Embryonic facial prominence (tissue), 1 donor: ENCODE data around the gene VPS26A.
"Not testable (repeated sequence)": the region's sequence is repeated elsewhere in the genome, so short reads cannot be mapped to it uniquely, and the experiment has no call there.

Experiments used
- DNase-seq: peaks from one replicate; pipeline ENCODE4 v3.0.0-alpha.2; 2016; ENCODE audit errors: extremely low spot score

VPS26A gene

GRCh38 chr10:69102440-69102839, 21.5 kb upstream of the VPS26A start:
- no peak for DNase-seq

- DNase-seq: no peak
Observed at GRCh38 chr10:69103784-69104183, 20.2 kb upstream of the VPS26A start.

DNA sequence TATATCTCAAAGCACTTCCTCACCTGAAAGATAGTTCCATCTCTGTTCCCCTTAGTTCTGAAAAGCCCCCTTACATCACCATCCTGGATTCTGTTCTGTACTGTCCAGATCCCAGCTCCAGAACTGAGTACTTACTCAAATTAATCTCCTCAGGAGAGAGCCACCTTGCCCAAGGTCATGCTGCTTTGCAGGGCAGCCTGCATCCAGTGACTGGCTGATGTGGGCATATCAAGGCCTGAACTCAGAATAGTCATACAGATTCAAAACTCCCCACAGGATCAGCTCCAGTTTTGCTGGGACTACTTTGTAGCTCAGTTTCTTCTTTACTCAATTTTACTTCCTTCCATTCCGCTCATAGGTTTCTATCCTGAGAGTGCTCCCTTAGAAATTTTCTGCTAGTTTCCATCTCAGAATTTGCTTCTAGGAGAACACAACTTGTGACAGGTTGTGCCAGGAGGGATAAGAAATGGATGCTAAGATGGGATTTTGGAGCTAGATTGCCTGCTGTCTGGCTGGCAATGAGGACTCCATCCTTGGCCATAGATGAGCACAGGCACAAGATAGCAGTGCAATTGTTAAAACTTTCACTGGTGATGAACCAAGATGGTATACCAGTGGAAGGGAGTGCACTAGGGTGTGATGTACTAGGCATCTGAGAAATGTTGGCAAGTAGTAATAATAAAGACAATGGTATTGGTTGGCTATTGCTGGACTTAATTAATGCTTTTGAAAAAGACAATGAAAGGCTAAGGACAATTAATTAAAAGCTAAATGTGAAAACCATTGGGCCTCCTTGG, 18.8 kb upstream of the VPS26A start:
- DNase-seq: no peak

GRCh38 chr10:69107176-69107490, 16.8 kb upstream of the VPS26A start:
- no peak for DNase-seq

GRCh38 chr10:69107699-69108098, 16.3 kb upstream of the VPS26A start:
- DNase-seq: no peak

DNA sequence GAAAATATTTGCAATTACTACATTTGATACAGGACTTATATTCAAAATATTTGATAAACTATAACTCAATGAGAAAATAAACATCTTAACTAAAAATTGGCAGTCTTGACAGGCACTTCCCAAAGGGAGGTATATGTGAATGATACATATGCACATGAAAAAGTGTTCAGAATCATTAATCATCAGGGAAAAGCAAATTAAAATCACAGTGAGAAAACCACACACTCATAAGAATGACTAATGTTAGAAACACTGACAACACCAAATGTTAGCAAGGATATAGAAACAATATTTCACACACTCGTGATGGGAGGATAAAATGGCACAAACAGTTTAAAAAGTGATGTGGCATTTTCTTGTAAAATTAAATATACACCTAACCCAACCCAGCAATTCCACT, 4.1 kb upstream of the VPS26A start:
- no peak for DNase-seq

GRCh38 chr10:69123306-69123746, 652 bp upstream of the VPS26A start:
- DNase-seq: peak; percentile 76

- peak; percentile 9 for DNase-seq
Observed at GRCh38 chr10:69124563-69125268, 738 bp downstream of the VPS26A start.

- no peak for DNase-seq
Observed at GRCh38 chr10:69125554-69125953, 1.6 kb downstream of the VPS26A start.

- DNase-seq: no peak
Observed at GRCh38 chr10:69130251-69130650, 6.3 kb downstream of the VPS26A start.

DNA sequence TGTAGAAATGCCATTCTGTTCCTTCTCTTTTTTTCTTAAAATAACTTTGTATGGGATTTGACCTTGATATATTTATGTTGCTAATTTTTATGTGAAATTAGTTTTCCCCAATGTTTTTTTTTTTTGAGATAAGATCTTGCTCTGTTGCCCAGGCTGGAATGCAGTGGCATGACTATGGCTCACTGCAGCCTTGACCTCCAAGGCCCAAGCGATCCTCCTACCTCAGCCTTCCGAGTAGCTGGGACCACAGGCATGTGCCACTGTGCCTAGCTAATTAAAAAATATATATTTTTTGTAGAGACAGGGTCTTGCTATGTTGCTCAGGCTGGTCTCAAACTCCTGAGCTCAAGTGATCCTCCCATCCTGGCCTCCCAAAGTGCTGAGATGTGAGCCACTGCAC, 16.0 kb downstream of the VPS26A start:
- DNase-seq: no peak

DNA sequence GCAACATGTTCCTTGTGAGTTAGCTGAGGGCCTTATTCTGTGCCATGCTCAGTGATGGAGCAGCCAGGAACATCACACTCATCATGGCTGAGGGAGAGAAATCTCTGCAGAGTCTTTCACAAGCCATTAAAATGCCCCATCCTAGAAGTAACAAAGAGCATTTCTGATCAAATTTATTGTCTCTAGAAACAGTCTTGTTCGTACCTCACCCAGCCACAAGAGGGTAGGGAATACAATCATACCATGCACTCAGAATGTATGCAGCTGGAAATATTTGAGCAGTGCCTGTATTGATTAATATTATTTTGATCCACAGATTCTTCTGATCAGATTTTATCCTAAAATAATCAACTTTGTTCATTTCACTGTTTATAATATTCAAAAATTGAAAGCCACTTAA, 17.3 kb downstream of the VPS26A start:
- no peak for DNase-seq

DNA sequence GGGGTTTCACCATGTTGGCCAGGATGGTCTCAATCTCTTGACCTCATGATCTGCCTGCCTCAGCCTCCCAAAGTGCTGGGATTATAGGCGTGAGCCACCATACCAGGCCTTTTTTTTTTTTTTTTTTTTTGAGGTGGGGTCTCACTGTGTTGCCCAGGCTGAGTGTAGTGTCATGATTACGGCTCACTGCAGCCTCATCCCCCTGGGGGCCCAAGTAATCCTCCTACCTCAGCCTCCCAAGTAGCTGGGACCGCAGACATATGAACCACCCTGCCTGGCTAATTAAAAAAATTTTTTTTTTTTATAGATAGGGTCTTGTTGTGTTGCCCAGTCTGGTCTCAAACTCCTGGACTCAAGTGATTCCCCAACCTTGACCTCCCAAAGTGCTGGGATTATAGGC, 18.1 kb downstream of the VPS26A start:
- not testable (repeated sequence) for DNase-seq

GRCh38 chr10:69142983-69143382, 19.0 kb downstream of the VPS26A start:
- no peak for DNase-seq

GRCh38 chr10:69145329-69145728, 21.4 kb downstream of the VPS26A start:
- DNase-seq: no peak

GRCh38 chr10:69145864-69146263, 21.9 kb downstream of the VPS26A start:
- no peak for DNase-seq

DNA sequence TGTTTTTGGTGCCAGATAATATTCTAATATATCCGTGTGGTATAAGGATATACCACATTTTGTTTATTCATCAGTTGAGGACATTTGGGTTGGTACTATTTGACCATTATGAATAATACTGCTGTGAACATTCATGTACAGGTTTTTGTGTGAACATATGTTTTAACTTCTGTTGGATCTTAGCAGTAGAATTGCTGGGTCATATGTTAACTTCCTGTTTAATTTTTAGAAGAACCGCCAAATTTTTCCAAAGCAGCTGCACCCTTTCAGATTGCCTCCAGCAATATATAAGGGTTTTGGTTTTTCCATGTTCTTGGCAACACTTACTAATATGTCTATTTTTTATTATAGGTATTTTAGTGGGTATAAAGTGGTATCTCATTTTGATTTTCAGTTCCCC, 22.8 kb downstream of the VPS26A start:
- no peak for DNase-seq

DNA sequence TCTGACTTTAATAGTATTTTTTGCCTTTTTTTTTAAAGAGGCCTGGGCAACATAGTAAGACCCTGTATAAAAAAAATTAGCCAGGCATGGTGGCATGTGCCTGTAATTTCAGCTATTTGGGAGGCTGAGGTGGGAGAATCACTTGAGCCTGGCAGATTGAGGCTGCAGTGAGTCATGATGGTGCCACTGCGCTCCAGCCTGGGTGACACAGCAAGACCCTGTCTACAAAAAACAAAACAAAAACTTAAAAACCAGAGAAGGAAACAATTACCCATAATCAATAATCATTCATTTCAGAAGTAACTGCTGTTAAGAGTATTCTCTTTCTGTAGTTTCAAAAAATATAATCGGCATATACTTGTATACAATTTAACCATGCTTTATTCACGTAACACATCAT, 28.0 kb downstream of the VPS26A start:
- no peak for DNase-seq

DNA sequence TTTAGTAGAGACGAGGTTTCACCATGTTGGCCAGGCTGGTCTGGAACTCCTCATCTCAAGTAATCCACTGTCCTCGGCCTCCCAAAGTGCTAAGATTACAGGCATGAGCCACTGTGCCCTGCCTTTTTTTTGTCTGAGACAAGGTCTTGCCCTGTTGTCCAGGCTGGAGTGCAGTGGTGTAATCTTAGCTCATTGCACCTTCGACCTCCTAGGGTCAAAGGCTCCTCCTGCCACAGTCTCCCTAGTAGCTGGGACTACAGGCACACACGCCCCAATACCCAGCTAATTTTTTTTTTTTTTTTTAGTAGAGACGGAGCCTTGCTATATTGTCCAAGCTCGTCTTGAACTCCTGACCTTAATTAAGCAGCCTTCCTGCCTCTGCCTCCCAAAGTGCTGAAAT, 29.2 kb downstream of the VPS26A start:
- DNase-seq: no peak

GRCh38 chr10:69160809-69161241, 36.8 kb downstream of the VPS26A start:
- no peak for DNase-seq

GRCh38 chr10:69168493-69168892, 44.5 kb downstream of the VPS26A start:
- DNase-seq: no peak

GRCh38 chr10:69172241-69172982, 48.4 kb downstream of the VPS26A start:
- no peak for DNase-seq

DNA sequence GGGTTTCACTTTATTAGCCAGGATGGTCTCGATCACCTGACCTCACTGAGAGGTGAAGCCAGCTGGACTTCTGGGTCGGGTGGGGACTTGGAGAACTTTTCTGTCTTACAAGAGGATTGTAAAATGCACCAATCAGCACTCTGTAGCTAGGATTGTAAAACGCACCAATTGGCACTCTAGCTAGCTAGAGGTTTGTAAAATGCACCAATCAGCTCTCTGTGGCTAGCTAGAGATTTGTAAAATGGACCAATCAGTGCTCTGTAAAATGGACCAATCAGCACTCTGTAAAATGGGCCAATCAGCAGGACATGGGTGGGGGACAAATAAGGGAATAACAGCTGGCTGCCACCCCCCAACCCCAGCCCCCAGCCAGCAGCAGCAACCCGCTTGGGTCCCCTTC, 51.3 kb downstream of the VPS26A start:
- DNase-seq: not testable (repeated sequence)
